Measurements from ENCODE around the gene SPPL2A. TPM values are rescaled to one million over a fixed set of nuclear protein-coding genes. Genes with fewer than 3 reads are reported as not detected.

Gene SPPL2A
- total RNA-seq, 1 experiment from 2014 or later: 64.4 TPM

GRCh38 chr15:50751394-50751793 is 14.1 kb downstream of the SPPL2A start:
- no peak overlapping the region for H2BK15ac ChIP-seq (ENCODE audit: low read depth, low read length)
- no peak overlapping the region for H3K56ac ChIP-seq (ENCODE audit: insufficient read length, low read depth, low read length)
- H3K4me2 ChIP-seq (ENCODE audit: insufficient read depth, insufficient read length, low read length): no peak overlapping the region
- no peak overlapping the region for H2BK12ac ChIP-seq (ENCODE audit: insufficient read length, low read depth, low read length)
- H3K9ac ChIP-seq (ENCODE audit: extremely low read depth, insufficient read length, low read length): no peak overlapping the region
- TF ChIP-seq CTCF (conservative IDR thresholded peaks at IDR 0.05): no peak
- no peaks in the 10 kb centered on the region for H3K9me3 ChIP-seq (ENCODE audit: control insufficient read depth, low read depth, low read length)
- Mint-ChIP-seq H3K27ac (no peak overlapping the region; a peak in 1 of 7 replicates), H3K27me3 (ENCODE audit: low read depth) (no peaks in the 10 kb centered on the region), H3K4me3 (no peak overlapping the region), H3K4me1 (no peaks in the 10 kb centered on the region), H3K9me3 (no peaks in the 10 kb centered on the region), H3K36me3 (ENCODE audit: insufficient read depth in 1 of 3, low read depth in 3 of 3) (peaks cover 2 to 21% (median 7%) of the 10 kb centered on the region in 3 experiments; a peak in 5 of 7 replicates)
- no peak overlapping the region for H4K91ac ChIP-seq (ENCODE audit: insufficient read length, low read depth, low read length)
- no peaks in the 10 kb centered on the region for H3K27me3 ChIP-seq (ENCODE audit: insufficient read depth, low read length)
- no peak for DNase-seq
- no peak overlapping the region for H2BK120ac ChIP-seq (ENCODE audit: low read depth, low read length, poor library complexity, severe bottlenecking)
- H3K23me2 ChIP-seq (ENCODE audit: insufficient read length, low read depth, low read length, poor library complexity, severe bottlenecking): no peaks in the 10 kb centered on the region
- H2BK20ac ChIP-seq (ENCODE audit: low read depth, low read length, poor library complexity, severe bottlenecking): no peak overlapping the region
- H2AFZ ChIP-seq (ENCODE audit: low read length): no peak overlapping the region
- H2AK5ac ChIP-seq (ENCODE audit: insufficient read length, low read length): no peak overlapping the region
- no peak overlapping the region for H4K5ac ChIP-seq (ENCODE audit: insufficient read length, low read depth, low read length)
- no peaks in the 10 kb centered on the region for H3K79me1 ChIP-seq (ENCODE audit: insufficient read depth, low read depth, low read length, poor library complexity, severe bottlenecking)
- H3K4me1 ChIP-seq (ENCODE audit: insufficient read depth, low read length): no peaks in the 10 kb centered on the region
- H4K20me1 ChIP-seq (ENCODE audit: control insufficient read depth, insufficient read depth, insufficient read length): no peaks in the 10 kb centered on the region
- no peak overlapping the region for H3K18ac ChIP-seq (ENCODE audit: insufficient read length, low read depth, low read length)
- no peaks in the 10 kb centered on the region; the same call in 1 of the 2 replicates for H3K79me2 ChIP-seq (ENCODE audit: insufficient read depth, low read length)
- WGBS (ENCODE audit: extremely low coverage, insufficient read length, low lambda C conversion rate): no CpG with 5 or more reads among the region's 2 CpGs
- H2BK5ac ChIP-seq (ENCODE audit: insufficient read length, low read length): no peak overlapping the region
- H4K8ac ChIP-seq (replicated peaks; ENCODE audit: insufficient read length, low read depth, low read length): no peak overlapping the region
- no peak overlapping the region for H3K4ac ChIP-seq (ENCODE audit: low read depth, low read length)
- no peak overlapping the region for H3K23ac ChIP-seq (ENCODE audit: insufficient read length, low read depth, low read length)
- no peak overlapping the region for H3K14ac ChIP-seq (ENCODE audit: insufficient read depth, low read length)
- H3T11ph ChIP-seq (ENCODE audit: low read length): no peak overlapping the region
- H3K27ac ChIP-seq (ENCODE audit: insufficient read length, low read depth, low read length): no peak overlapping the region
